Esophagus muscularis mucosa (tissue), 3 donors: ENCODE measurements around the gene TPPP.

Source experiments
- CTCF ChIP-seq, 3 experiments: fragments of 200-600 bp in 2 of 3; fragments of 450-650 bp in 1 of 3; sonication (generic) in 2 of 3; IDR thresholded peaks; one replicate each; pipeline ENCODE4 v1.5.1; 2017 to 2019; ENCODE audit warnings: antibody characterized with exemption in 3 of 3, mild to moderate bottlenecking in 2 of 3, moderate library complexity in 1 of 3
- POLR2A ChIP-seq: fragments of 450-650 bp; IDR thresholded peaks from one replicate; pipeline ENCODE4 v1.6.1; 2017; ENCODE audit warnings: antibody characterized with exemption, moderate library complexity, mild to moderate bottlenecking, low read depth
- POLR2AphosphoS5 ChIP-seq, 2 donors: sonication (generic); formaldehyde crosslinking; IDR thresholded peaks; one replicate each; pipeline ENCODE4 v1.6.1; 2017; ENCODE audit warnings: antibody characterized with exemption in 2 of 2

GRCh38 chr5:643811-644271 is 49.3 kb downstream of the TPPP start:
- TF ChIP-seq CTCF (IDR thresholded peaks at IDR 0.05) (no peak), POLR2A (no peak), POLR2AphosphoS5 (IDR thresholded peaks at IDR 0.05) (no peak)
